Measurements from ENCODE around the gene PABPC3. TPM values are rescaled to one million over a fixed set of nuclear protein-coding genes. Genes with fewer than 3 reads are reported as not detected.

Gene PABPC3
- total RNA-seq, 4 donors from 2014 or later: 0.09 TPM; not detected in 3

GRCh38 chr13:25064396-25064795, 31.5 kb upstream of the PABPC3 start:
- no peak for TF ChIP-seq CTCF (IDR thresholded peaks at IDR 0.05)
- ATAC-seq (ENCODE audit: low FRiP score) (no peak), DNase-seq (ENCODE audit: low spot score) (no peak)

- ATAC-seq (ENCODE audit: low FRiP score) (no peak), DNase-seq (ENCODE audit: low spot score) (no peak)
- no peak for TF ChIP-seq CTCF (IDR thresholded peaks at IDR 0.05)
Measured at GRCh38 chr13:25065974-25066770, 29.8 kb upstream of the PABPC3 start.

GRCh38 chr13:25067064-25067463, 28.9 kb upstream of the PABPC3 start:
- TF ChIP-seq CTCF (IDR thresholded peaks at IDR 0.05): no peak
- no peak for ATAC-seq (ENCODE audit: low FRiP score)

GRCh38 chr13:25068810-25069209, 27.1 kb upstream of the PABPC3 start:
- no peak for ATAC-seq (ENCODE audit: low FRiP score)
- no peak for TF ChIP-seq CTCF (IDR thresholded peaks at IDR 0.05)
- no peak for DNase-seq (ENCODE audit: low spot score)

More at GRCh38 chr13:25067064-25067463, 28.9 kb upstream of the PABPC3 start:
- DNase-seq (ENCODE audit: low spot score): no peak

- no peak for DNase-seq (ENCODE audit: low spot score)
- ATAC-seq (ENCODE audit: low FRiP score): no peak
- no peak for TF ChIP-seq CTCF (IDR thresholded peaks at IDR 0.05)
Measured at GRCh38 chr13:25069236-25069635, 26.7 kb upstream of the PABPC3 start.

- no peak for TF ChIP-seq CTCF (IDR thresholded peaks at IDR 0.05)
- no peak for DNase-seq (ENCODE audit: low spot score)
- no peak for ATAC-seq (ENCODE audit: low FRiP score)
Measured at GRCh38 chr13:25069911-25070310, 26.0 kb upstream of the PABPC3 start.

- no peak for ATAC-seq (ENCODE audit: low FRiP score)
- DNase-seq (ENCODE audit: low spot score): no peak
- TF ChIP-seq CTCF (IDR thresholded peaks at IDR 0.05): no peak
Measured at GRCh38 chr13:25080773-25081172, 15.2 kb upstream of the PABPC3 start.

Measured in omental fat pad (tissue), 4 donors.